PFSK-1 (cell line): ENCODE data around the gene FCAMR.

Experiments
- FOXP2 ChIP-seq: optimal IDR thresholded peaks from 2 replicates; pipeline ENCODE3; 2011; ENCODE audit warnings: borderline replicate concordance, control low read depth, inconsistent platforms; ENCODE audit not compliant: insufficient read depth; ENCODE audit errors: extremely low read length, extremely low read depth
- POLR2AphosphoS5 ChIP-seq: IDR thresholded peaks from 2 replicates; pipeline ENCODE4 v1.6.1; 2012; ENCODE audit warnings: low read depth, mild to moderate bottlenecking, control low read depth, low read length, moderate library complexity
- REST ChIP-seq, 2 experiments: IDR thresholded peaks; 2 replicates each; pipeline versions ENCODE4 v1.6.1 to v1.8.0; 2011 to 2012; ENCODE audit warnings: low read depth in 2 of 2, low read length in 2 of 2, control low read depth in 1 of 2, inconsistent platforms in 1 of 2, mild to moderate bottlenecking in 1 of 2, moderate library complexity in 1 of 2; ENCODE audit not compliant: insufficient read depth in 1 of 2
- SIN3A ChIP-seq: IDR thresholded peaks from 2 replicates; pipeline ENCODE4 v1.6.1; 2012; ENCODE audit warnings: mild to moderate bottlenecking, low read length, moderate library complexity, borderline replicate concordance; ENCODE audit not compliant: insufficient read depth
- TAF1 ChIP-seq: IDR thresholded peaks from 2 replicates; pipeline ENCODE4 v1.6.1; 2012; ENCODE audit warnings: low read length, control low read depth, borderline replicate concordance; ENCODE audit not compliant: insufficient read depth

The FCAMR gene

GRCh38 chr1:206961668-206962067 is 8.6 kb downstream of the FCAMR start:
- TF ChIP-seq TAF1, result no peak
- TF ChIP-seq POLR2AphosphoS5, result no peak
- TF ChIP-seq FOXP2, result no peak
- TF ChIP-seq REST (IDR thresholded peaks at IDR 0.05; ENCODE audit: insufficient read depth in 1 of 2, low read depth in 2 of 2, low read length in 2 of 2), result no peak
- no peak for TF ChIP-seq SIN3A

GRCh38 chr1:206960676-206961386 is 9.4 kb downstream of the FCAMR start:
- TF ChIP-seq FOXP2 (no peak), TAF1 (no peak)

- TF ChIP-seq REST (IDR thresholded peaks at IDR 0.05; ENCODE audit: insufficient read depth in 1 of 2, low read depth in 2 of 2, low read length in 2 of 2) (no peak), POLR2AphosphoS5 (no peak), FOXP2 (no peak), SIN3A (no peak), TAF1 (no peak)
Observed at GRCh38 chr1:206958144-206958543, 12.1 kb downstream of the FCAMR start.

- TF ChIP-seq SIN3A (no peak), TAF1 (no peak), REST (IDR thresholded peaks at IDR 0.05; ENCODE audit: insufficient read depth in 1 of 2, low read depth in 2 of 2, low read length in 2 of 2) (no peak), POLR2AphosphoS5 (no peak), FOXP2 (no peak)
Observed at GRCh38 chr1:206957639-206958038, 12.6 kb downstream of the FCAMR start.

- no peak for TF ChIP-seq FOXP2
- TF ChIP-seq POLR2AphosphoS5, result no peak
- TF ChIP-seq TAF1, result no peak
- no peak for TF ChIP-seq SIN3A
- no peak for TF ChIP-seq REST (IDR thresholded peaks at IDR 0.05; ENCODE audit: insufficient read depth in 1 of 2, low read depth in 2 of 2, low read length in 2 of 2)
Observed at GRCh38 chr1:206955476-206956451, 14.5 kb downstream of the FCAMR start.
